Naive thymus-derived CD4-positive, alpha-beta T cell (primary cell): Measurements from ENCODE around the gene SPTBN2. TPM values are rescaled to one million over a fixed set of nuclear protein-coding genes. Genes with fewer than 3 reads are reported as not detected.
"Not testable (repeated sequence)": the region's sequence is repeated elsewhere in the genome, so short reads cannot be mapped to it uniquely, and the experiment has no call there.

Experiments
- ATAC-seq: fragments of 150-1000 bp; cut with Tn5 transposase; 2 replicates; pipeline ENCODE4 v1.10.0; 2021; ENCODE audit warnings: mild to moderate bottlenecking, moderate library complexity
- CTCF ChIA-PET: fragments of 350-600 bp; sonication (Branson Sonifier 250); formaldehyde crosslinking; loops from one replicate; lab custom pipeline; 2021; ENCODE audit warnings: antibody characterized with exemption; lab: Charles Lee
- POLR2A ChIA-PET: fragments of 350-600 bp; sonication (Branson Sonifier 250); formaldehyde crosslinking; loops from one replicate; lab custom pipeline; 2021; ENCODE audit warnings: antibody characterized with exemption, inconsistent platforms; lab: Charles Lee
- DNase-seq, 9 donors: peaks; one replicate each; pipeline versions ENCODE4 v3.0.0 to v3.0.0-alpha.2; 2020 to 2022; ENCODE audit warnings: mixed read lengths in 1 of 9
- H3K27ac ChIP-seq: one replicate; pipeline ENCODE4 v1.7.0; 2013; ENCODE audit warnings: mild to moderate bottlenecking, low read depth, low read length, moderate library complexity
- H3K27me3 ChIP-seq, 2 donors: one replicate each; pipeline ENCODE4 v1.7.0; 2013; ENCODE audit warnings: low read length in 2 of 2, mild to moderate bottlenecking in 2 of 2, moderate library complexity in 2 of 2; ENCODE audit not compliant: control insufficient read depth in 2 of 2, insufficient read depth in 2 of 2
- H3K36me3 ChIP-seq, 3 experiments: 1 replicate in 2 of 3; 2 replicates in 1 of 3; pipeline ENCODE4 v1.7.0; 2013; ENCODE audit warnings: low read length in 3 of 3, mild to moderate bottlenecking in 3 of 3, moderate library complexity in 1 of 3; ENCODE audit not compliant: insufficient read depth in 3 of 3, control insufficient read depth in 2 of 3
- H3K4me1 ChIP-seq, 2 donors: one replicate each; pipeline ENCODE4 v1.7.0; 2013; ENCODE audit warnings: low read length in 2 of 2, mild to moderate bottlenecking in 2 of 2, moderate library complexity in 1 of 2; ENCODE audit not compliant: control insufficient read depth in 2 of 2, insufficient read depth in 2 of 2
- H3K4me3 ChIP-seq: 2 replicates; pipeline ENCODE4 v1.7.0; 2013; ENCODE audit warnings: mild to moderate bottlenecking, low read length
- H3K9me3 ChIP-seq, 3 experiments: 1 replicate in 2 of 3; 2 replicates in 1 of 3; pipeline ENCODE4 v1.7.0; 2013; ENCODE audit warnings: low read length in 3 of 3; ENCODE audit not compliant: control insufficient read depth in 2 of 3
- H3K27ac Mint-ChIP-seq, 9 donors: one replicate each; pipeline ENCODE4 v1.8.0; 2020 to 2022; ENCODE audit warnings: mixed read lengths in 9 of 9, mild to moderate bottlenecking in 8 of 9, moderate library complexity in 5 of 9, inconsistent platforms in 2 of 9
- H3K27me3 Mint-ChIP-seq, 5 donors: one replicate each; pipeline ENCODE4 v1.8.0; 2021 to 2022; ENCODE audit warnings: mixed read lengths in 5 of 5, mild to moderate bottlenecking in 1 of 5
- H3K36me3 Mint-ChIP-seq, 5 donors: one replicate each; pipeline ENCODE4 v1.8.0; 2020 to 2022; ENCODE audit warnings: mixed read lengths in 5 of 5, mild to moderate bottlenecking in 3 of 5, inconsistent platforms in 1 of 5
- H3K4me1 Mint-ChIP-seq, 7 donors: one replicate each; pipeline ENCODE4 v1.8.0; 2020 to 2022; ENCODE audit warnings: mixed read lengths in 7 of 7, mild to moderate bottlenecking in 3 of 7, inconsistent platforms in 1 of 7
- H3K4me3 Mint-ChIP-seq, 10 donors: one replicate each; pipeline ENCODE4 v1.8.0; 2020 to 2022; ENCODE audit warnings: mild to moderate bottlenecking in 10 of 10, mixed read lengths in 10 of 10, moderate library complexity in 6 of 10, inconsistent platforms in 2 of 10
- H3K9me3 Mint-ChIP-seq, 11 donors: one replicate each; pipeline ENCODE4 v1.8.0; 2020 to 2022; ENCODE audit warnings: mixed read lengths in 11 of 11, mild to moderate bottlenecking in 4 of 11, inconsistent platforms in 1 of 11, moderate library complexity in 1 of 11
- intact Hi-C, 2 donors: fragments of 100-400 bp; cut with micrococcal nuclease; formaldehyde crosslinking; loops; one replicate each; pipeline ENCODE4 v1.15.1; 2023
- polyA plus RNA-seq, 2 donors: library from polyadenylated mRNA; unstranded; fragments of 300-500 nt; fragmentation: Illumina TruSeq; gene quantifications; one replicate each; pipeline ENCODE4 v1.2.3, GENCODE V29; 2021
- total RNA-seq, 6 experiments: library from RNA in 5 of 6; stranded (reverse) in 5 of 6; gene quantifications; 1 replicate in 5 of 6; 2 replicates in 1 of 6; pipeline ENCODE4 v1.2.3 and lab custom pipeline; 2021 to 2026

Gene SPTBN2
- total and polyA plus RNA-seq, 7 experiments from 2014 or later, result 0.02 to 0.98 (median 0.13) TPM; not detected in 3

- ChIA-PET CTCF (no interaction called here), POLR2A (no interaction called here)
- Histone ChIP-seq H3K27ac (no peak overlapping the region), H3K36me3 (no peaks in the 10 kb centered on the region), H3K4me3 (peak overlapping the region; percentile 22), H3K4me1 (peaks cover 5 to 10% of the 10 kb centered on the region in 2 donors), H3K9me3 (no peaks in the 10 kb centered on the region), H3K27me3 (peaks cover 4 to 24% of the 10 kb centered on the region in 2 donors)
- Mint-ChIP-seq H3K36me3 (peaks cover 0 to 7% (median 4%) of the 10 kb centered on the region in 5 donors), H3K9me3 (peaks cover 0 to 3% (median 0%) of the 10 kb centered on the region in 11 donors), H3K4me3 (peak overlapping the region; percentile 49 to 89 (median 72)), H3K27ac (peak overlapping the region in 1 of 9 donors; percentile 37), H3K4me1 (peaks cover 9 to 21% (median 17%) of the 10 kb centered on the region in 7 donors), H3K27me3 (peaks cover 47 to 69% (median 51%) of the 10 kb centered on the region in 5 donors)
- DNase-seq, result peak in 6 of 9 donors; percentile 14 to 29 (median 22)
- ATAC-seq, result peak; percentile 51
- intact Hi-C loops, result no loop called here
Observed at GRCh38 chr11:66727282-66728037, 1.6 kb downstream of the SPTBN2 start.

- intact Hi-C loops, result no loop called here
- POLR2A ChIA-PET, result no interaction called here
- ATAC-seq (no peak), DNase-seq (no peak)
- peaks cover 36 to 55% (median 48%) of the 10 kb centered on the region in 5 donors for H3K27me3 Mint-ChIP-seq
- Histone ChIP-seq H3K27me3 (peaks cover 4 to 24% of the 10 kb centered on the region in 2 donors), H3K9me3 (no peaks in the 10 kb centered on the region), H3K27ac (no peak overlapping the region), H3K4me1 (peaks cover 5 to 10% of the 10 kb centered on the region in 2 donors), H3K36me3 (no peaks in the 10 kb centered on the region), H3K4me3 (no peak overlapping the region)
- peaks cover 0 to 3% (median 0%) of the 10 kb centered on the region in 11 donors for H3K9me3 Mint-ChIP-seq
- no peak overlapping the region for H3K27ac Mint-ChIP-seq
- H3K36me3 Mint-ChIP-seq, result peaks cover 0 to 7% (median 4%) of the 10 kb centered on the region in 5 donors
- peak overlapping the region in 2 of 10 donors; percentile 0 to 25 for H3K4me3 Mint-ChIP-seq
- CTCF ChIA-PET, result interaction anchor here (0.8 kb wide), 1 partner anchor 33 kb away, joined by 3 read pairs; no protein-coding TSS in a partner anchor
- H3K4me1 Mint-ChIP-seq, result peaks cover 7 to 21% (median 18%) of the 10 kb centered on the region in 7 donors
Observed at GRCh38 chr11:66725647-66726046, 3.4 kb downstream of the SPTBN2 start.

GRCh38 chr11:66725114-66725513 is 3.9 kb downstream of the SPTBN2 start:
- H3K9me3 Mint-ChIP-seq, result peaks cover 0 to 3% (median 0%) of the 10 kb centered on the region in 11 donors
- Histone ChIP-seq H3K36me3 (no peaks in the 10 kb centered on the region), H3K9me3 (no peaks in the 10 kb centered on the region), H3K4me3 (no peak overlapping the region), H3K27ac (no peak overlapping the region), H3K27me3 (peaks cover 4 to 24% of the 10 kb centered on the region in 2 donors), H3K4me1 (peaks cover 5 to 10% of the 10 kb centered on the region in 2 donors)
- H3K27ac Mint-ChIP-seq, result no peak overlapping the region
- H3K36me3 Mint-ChIP-seq, result peaks cover 0 to 7% (median 4%) of the 10 kb centered on the region in 5 donors
- CTCF ChIA-PET, result interaction anchor here (0.8 kb wide), 1 partner anchor 33 kb away, joined by 3 read pairs; no protein-coding TSS in a partner anchor
- ATAC-seq (no peak), DNase-seq (no peak)
- POLR2A ChIA-PET, result no interaction called here
- H3K4me1 Mint-ChIP-seq, result peaks cover 9 to 26% (median 20%) of the 10 kb centered on the region in 7 donors
- intact Hi-C loops, result no loop called here
- H3K4me3 Mint-ChIP-seq, result no peak overlapping the region
- H3K27me3 Mint-ChIP-seq, result peaks cover 40 to 56% (median 50%) of the 10 kb centered on the region in 5 donors

- H3K9me3 Mint-ChIP-seq, H3K36me3 Mint-ChIP-seq, DNase-seq, H3K4me3 ChIP-seq, H3K4me3 Mint-ChIP-seq, H3K27ac Mint-ChIP-seq, H3K9me3 ChIP-seq, intact Hi-C loops, H3K36me3 ChIP-seq, POLR2A ChIA-PET, CTCF ChIA-PET, H3K27ac ChIP-seq, H3K4me1 ChIP-seq, ATAC-seq: not testable (repeated sequence)
- H3K27me3 Mint-ChIP-seq, result peaks cover 39 to 57% (median 47%) of the 10 kb centered on the region in 5 donors
- peaks cover 4 to 22% of the 10 kb centered on the region in 2 donors for H3K27me3 ChIP-seq
- H3K4me1 Mint-ChIP-seq, result peaks cover 9 to 26% (median 22%) of the 10 kb centered on the region in 7 donors
Observed at GRCh38 chr11:66724167-66724566, 4.8 kb downstream of the SPTBN2 start.

- H3K4me3 ChIP-seq, result no peak overlapping the region
- Mint-ChIP-seq H3K36me3 (peaks cover 0 to 4% (median 2%) of the 10 kb centered on the region in 5 donors), H3K4me3 (no peak overlapping the region), H3K9me3 (peaks cover 0 to 3% (median 0%) of the 10 kb centered on the region in 11 donors), H3K27ac (no peak overlapping the region), H3K4me1 (peaks cover 6 to 21% (median 18%) of the 10 kb centered on the region in 7 donors), H3K27me3 (peaks cover 34 to 55% (median 44%) of the 10 kb centered on the region in 5 donors)
- H3K9me3 ChIP-seq, result no peaks in the 10 kb centered on the region
- peaks cover 2 to 17% of the 10 kb centered on the region in 2 donors for H3K27me3 ChIP-seq
- peaks cover 5 to 7% of the 10 kb centered on the region in 2 donors for H3K4me1 ChIP-seq
- H3K27ac ChIP-seq, result no peak overlapping the region
- intact Hi-C loops, result no loop called here
- CTCF ChIA-PET, result no interaction called here
- H3K36me3 ChIP-seq, result no peaks in the 10 kb centered on the region
- ATAC-seq (no peak), DNase-seq (no peak)
- POLR2A ChIA-PET, result no interaction called here
Observed at GRCh38 chr11:66723693-66724092, 5.3 kb downstream of the SPTBN2 start.

- Histone ChIP-seq H3K27ac (no peak overlapping the region), H3K36me3 (no peaks in the 10 kb centered on the region), H3K27me3 (peaks cover 0 to 13% of the 10 kb centered on the region in 2 donors), H3K4me1 (peaks cover 5 to 7% of the 10 kb centered on the region in 2 donors), H3K4me3 (no peak overlapping the region), H3K9me3 (no peaks in the 10 kb centered on the region)
- intact Hi-C loops, result no loop called here
- no peak for DNase-seq
- ChIA-PET CTCF (no interaction called here), POLR2A (no interaction called here)
- no peak for ATAC-seq
- Mint-ChIP-seq H3K36me3 (peaks cover 0 to 4% (median 0%) of the 10 kb centered on the region in 5 donors), H3K4me1 (peaks cover 3 to 19% (median 15%) of the 10 kb centered on the region in 7 donors), H3K27me3 (peaks cover 30 to 59% (median 43%) of the 10 kb centered on the region in 5 donors), H3K27ac (no peak overlapping the region), H3K9me3 (peaks cover 0 to 3% (median 0%) of the 10 kb centered on the region in 11 donors), H3K4me3 (no peak overlapping the region)
Observed at GRCh38 chr11:66722745-66723651, 6.0 kb downstream of the SPTBN2 start.
